Gastroesophageal sphincter (tissue), 3 donors: Measurements from ENCODE around the gene SYNE3.

Experiments
- CTCF ChIP-seq, 4 experiments: fragments of 200-600 bp in 2 of 4; fragments of 450-650 bp in 2 of 4; sonication (generic) in 1 of 4; IDR thresholded peaks; one replicate each; pipeline ENCODE4 v1.5.1; 2017 to 2019; ENCODE audit warnings: antibody characterized with exemption in 4 of 4, mild to moderate bottlenecking in 2 of 4, moderate library complexity in 2 of 4
- POLR2AphosphoS5 ChIP-seq: sonication (generic); formaldehyde crosslinking; IDR thresholded peaks from one replicate; pipeline ENCODE4 v1.6.1; 2017; ENCODE audit warnings: antibody characterized with exemption

GRCh38 chr14:95490138-95490509 lies 26.3 kb downstream of the SYNE3 start:
- no peak for TF ChIP-seq CTCF (IDR thresholded peaks at IDR 0.05)
- TF ChIP-seq POLR2AphosphoS5: no peak
